GM23248 (cell line): ENCODE measurements around the gene ASAP2. TPM values are rescaled to one million over a fixed set of nuclear protein-coding genes. Genes with fewer than 3 reads are reported as not detected.
A peak's percentile ranks its signal among the peaks of the same experiment; 100 is the strongest.

Experiments
- DNase-seq: peaks from one replicate; pipeline ENCODE4 v3.0.0-alpha.2; 2015
- H2AFZ ChIP-seq: fragments of 200-600 bp; sonication (generic); 2 replicates; pipeline ENCODE4 v1.6.1; 2016; ENCODE audit warnings: antibody characterized with exemption
- H3F3A ChIP-seq: fragments of 200-600 bp; sonication (generic); 2 replicates; pipeline ENCODE4 v1.6.1; 2016; ENCODE audit warnings: mild to moderate bottlenecking, antibody characterized with exemption, mixed run types; ENCODE audit not compliant: insufficient read depth
- H3K27ac ChIP-seq: fragments of 200-600 bp; sonication (generic); 2 replicates; pipeline ENCODE4 v1.5.1; 2016; ENCODE audit warnings: mild to moderate bottlenecking
- H3K27me3 ChIP-seq: fragments of 200-600 bp; sonication (generic); replicated peaks from 2 replicates; pipeline ENCODE4 v1.6.1; 2016; ENCODE audit warnings: mild to moderate bottlenecking; ENCODE audit not compliant: insufficient read depth
- H3K36me3 ChIP-seq: fragments of 200-600 bp; sonication (generic); 2 replicates; pipeline ENCODE4 v1.6.1; 2016; ENCODE audit warnings: low read depth, mild to moderate bottlenecking
- H3K4me1 ChIP-seq: fragments of 200-600 bp; sonication (generic); 2 replicates; pipeline ENCODE4 v1.6.1; 2016; ENCODE audit warnings: mild to moderate bottlenecking; ENCODE audit not compliant: insufficient read depth
- H3K4me2 ChIP-seq: fragments of 200-600 bp; sonication (generic); one replicate; pipeline ENCODE4 v1.6.1; 2016; ENCODE audit warnings: mild to moderate bottlenecking; ENCODE audit not compliant: unreplicated experiment
- H3K4me3 ChIP-seq: fragments of 200-600 bp; sonication (generic); 2 replicates; pipeline ENCODE4 v1.5.1; 2016; ENCODE audit warnings: mild to moderate bottlenecking
- H3K79me2 ChIP-seq: fragments of 200-600 bp; sonication (generic); 2 replicates; pipeline ENCODE4 v1.6.1; 2016; ENCODE audit warnings: mild to moderate bottlenecking; ENCODE audit not compliant: insufficient read depth
- H3K9ac ChIP-seq: fragments of 200-600 bp; sonication (generic); 2 replicates; pipeline ENCODE4 v1.6.1; 2016; ENCODE audit warnings: mild to moderate bottlenecking
- H3K9me2 ChIP-seq: fragments of 200-600 bp; sonication (generic); 2 replicates; pipeline ENCODE4 v1.6.1; 2016; ENCODE audit warnings: mixed run types, mild to moderate bottlenecking, moderate library complexity; ENCODE audit not compliant: insufficient read depth
- H3K9me3 ChIP-seq: fragments of 200-600 bp; sonication (generic); one replicate; pipeline ENCODE4 v1.6.1; 2017; ENCODE audit warnings: low read depth
- H4K20me1 ChIP-seq: fragments of 200-600 bp; sonication (generic); 2 replicates; pipeline ENCODE4 v1.6.0; 2016; ENCODE audit not compliant: insufficient read depth
- EZH2 ChIP-seq: fragments of 200-600 bp; sonication (generic); IDR thresholded peaks from 2 replicates; pipeline ENCODE4 v1.6.1; 2018; ENCODE audit warnings: antibody characterized with exemption, mild to moderate bottlenecking; ENCODE audit not compliant: insufficient read depth, poor library complexity, severe bottlenecking
- EZH2phosphoT487 ChIP-seq: fragments of 200-600 bp; sonication (generic); IDR thresholded peaks from 2 replicates; pipeline ENCODE4 v1.6.1; 2018; ENCODE audit warnings: antibody characterized with exemption, moderate library complexity, mild to moderate bottlenecking, low read depth; ENCODE audit not compliant: insufficient read depth
- WGBS, 2 experiments: methylation state at CpG; one replicate each; pipeline ENCODE4 v1.1.6; 2015 to 2017; ENCODE audit warnings: low lambda C conversion rate in 2 of 2, low coverage in 1 of 2; ENCODE audit errors: missing lambda C conversion rate in 2 of 2; 5-methylcytosine and 5-hydroxymethylcytosine counted together
- in situ Hi-C: fragments of 300-500 bp; cut with MboI; formaldehyde crosslinking; loops from 2 replicates; pipeline ENCODE4 v1.15.0; 2020
- polyA plus RNA-seq: library from polyadenylated mRNA; unstranded; fragments of >200 nt; fragmentation: Nextera tagmentation; extraction: Ambion mirVana; gene quantifications from 2 replicates; pipeline ENCODE4 v1.2.1, GENCODE V29; 2016
- total RNA-seq: library from RNA; depleted of rRNA; stranded (reverse); fragments of >200 nt; shearing (Covaris generic); gene quantifications from 2 replicates; pipeline ENCODE4 v1.2.3, GENCODE V29; 2014

Gene ASAP2
- total and polyA plus RNA-seq, 2 experiments from 2014 or later, result 8.8 to 49.6 TPM

DNA sequence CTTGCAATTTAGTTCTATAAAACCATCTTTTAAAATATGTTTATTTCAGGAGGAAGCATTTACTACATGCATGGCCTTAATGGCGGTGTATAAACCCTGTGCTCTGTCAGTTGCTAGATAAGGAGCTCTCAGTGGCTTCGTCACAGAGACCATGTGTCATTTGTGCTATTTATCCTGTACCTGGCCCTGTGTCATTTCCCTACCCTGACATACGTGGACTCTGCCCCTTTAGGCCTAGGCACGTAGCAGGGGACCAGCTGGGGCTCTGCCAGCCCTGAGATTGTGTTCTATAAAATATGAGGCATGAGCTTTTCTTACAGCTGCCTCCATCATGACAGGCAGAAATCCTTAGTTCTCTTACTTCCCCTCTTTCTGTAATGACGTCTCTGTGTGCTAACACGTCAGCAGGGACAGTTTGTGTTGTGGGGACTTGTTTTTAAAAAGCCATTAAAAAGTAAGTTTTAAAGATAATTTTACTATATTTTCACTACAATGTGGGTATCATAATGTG, 128.8 kb downstream of the ASAP2 start:
- in situ Hi-C loops, result loop anchor here (10.0 kb wide), 1 partner anchor 131 kb away; the partner anchor contains the start of gene ASAP2
- H3K79me2 ChIP-seq, result peaks cover 56% of the 10 kb centered on the region
- DNase-seq, result no peak

DNA sequence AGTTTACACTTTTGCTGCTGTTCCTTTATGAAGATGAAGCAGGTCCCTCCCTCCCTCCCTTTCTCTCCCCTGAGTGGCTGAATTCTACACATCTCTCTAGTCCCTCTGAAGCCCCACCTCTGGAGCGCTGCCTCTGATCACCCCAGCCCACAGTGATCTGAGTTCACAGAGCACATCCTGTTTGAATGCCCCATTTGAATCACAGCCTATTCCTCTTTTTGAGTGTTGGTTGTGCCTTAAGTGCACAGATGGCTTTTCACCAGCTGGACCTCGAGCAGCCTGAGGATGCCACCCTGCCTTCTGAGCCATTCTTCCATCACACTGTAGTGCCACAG, 129.6 kb downstream of the ASAP2 start:
- H3K27ac ChIP-seq, result no peak overlapping the region
- peaks cover 36% of the 10 kb centered on the region for H3K36me3 ChIP-seq
- H3K4me2 ChIP-seq, result no peak overlapping the region
- no peaks in the 10 kb centered on the region for H3K27me3 ChIP-seq
- 70 to 72% methylated on average over 2 of the region's 2 CpGs for WGBS, 2 experiments
- H3K4me3 ChIP-seq, result no peak overlapping the region
- peaks cover 15% of the 10 kb centered on the region for H3K4me1 ChIP-seq
- peaks cover 50% of the 10 kb centered on the region for H3F3A ChIP-seq
- DNase-seq, result no peak
- H3K9me2 ChIP-seq, result no peaks in the 10 kb centered on the region
- H3K9me3 ChIP-seq, result no peaks in the 10 kb centered on the region
- H2AFZ ChIP-seq, result no peak overlapping the region
- in situ Hi-C loops, result loop anchor here (10.0 kb wide), 1 partner anchor 131 kb away; the partner anchor contains the start of gene ASAP2
- H3K9ac ChIP-seq, result no peak overlapping the region
- TF ChIP-seq EZH2phosphoT487 (no peak), EZH2 (no peak)
- H3K79me2 ChIP-seq, result peaks cover 50% of the 10 kb centered on the region
- no peaks in the 10 kb centered on the region for H4K20me1 ChIP-seq

More for the DNA sequence above, 128.8 kb downstream of the ASAP2 start:
- Histone ChIP-seq H3K36me3 (peaks cover 34% of the 10 kb centered on the region), H3K9ac (no peak overlapping the region), H3K9me2 (no peaks in the 10 kb centered on the region), H3K4me1 (peaks cover 15% of the 10 kb centered on the region), H3K27me3 (no peaks in the 10 kb centered on the region), H3K4me3 (no peak overlapping the region), H4K20me1 (no peaks in the 10 kb centered on the region), H3K9me3 (no peaks in the 10 kb centered on the region), H3K4me2 (no peak overlapping the region), H3K27ac (no peak overlapping the region), H3F3A (peaks cover 50% of the 10 kb centered on the region), H2AFZ (no peak overlapping the region)
- WGBS, 2 experiments, result 95 to 97% methylated on average over 6 of the region's 6 CpGs
- TF ChIP-seq EZH2, result no peak
- no peak for TF ChIP-seq EZH2phosphoT487

DNA sequence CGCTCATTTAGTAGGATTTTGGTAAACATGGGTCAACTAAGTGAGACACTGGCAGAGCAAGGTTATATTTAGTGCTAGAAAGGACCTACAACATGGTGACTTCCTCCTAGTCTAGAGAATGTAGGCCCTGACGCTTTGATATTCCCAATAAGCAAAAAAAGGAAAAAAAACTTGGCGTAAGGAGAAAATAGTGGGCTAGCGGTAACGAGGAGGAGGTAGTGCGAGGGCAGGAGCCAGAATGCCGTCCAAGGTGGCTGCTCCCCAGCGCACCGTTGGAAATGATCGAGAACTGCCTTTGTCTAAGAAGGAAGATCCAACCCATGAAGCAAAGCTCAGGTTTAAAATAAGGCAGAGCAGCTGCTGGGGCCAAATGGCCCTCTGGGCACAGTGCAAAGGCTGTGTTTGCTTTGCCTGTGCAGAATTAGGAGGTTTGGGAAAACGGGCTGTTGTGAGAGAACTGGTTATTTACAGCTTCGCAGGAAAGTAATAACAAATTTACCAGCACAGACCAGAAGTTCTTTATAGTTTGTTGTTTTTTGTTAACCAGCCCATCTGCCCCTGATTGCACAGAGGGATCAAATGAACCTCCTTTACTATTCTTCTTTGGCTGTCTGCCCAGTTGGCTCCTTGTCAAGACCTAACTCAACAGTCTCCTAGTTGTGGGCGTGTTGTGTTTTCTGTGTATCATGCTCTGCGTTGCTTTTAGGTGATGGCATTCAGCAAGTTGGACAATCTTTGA, 130.1 kb downstream of the ASAP2 start:
- no peak overlapping the region for H2AFZ ChIP-seq
- no peaks in the 10 kb centered on the region for H4K20me1 ChIP-seq
- H3K4me3 ChIP-seq, result no peak overlapping the region
- peaks cover 36% of the 10 kb centered on the region for H3K36me3 ChIP-seq
- peaks cover 50% of the 10 kb centered on the region for H3F3A ChIP-seq
- DNase-seq, result peak; percentile 87
- H3K4me2 ChIP-seq, result no peak overlapping the region
- H3K9ac ChIP-seq, result no peak overlapping the region
- WGBS, 2 experiments, result 80% methylated on average over 14 of the region's 14 CpGs
- no peaks in the 10 kb centered on the region for H3K9me3 ChIP-seq
- no peaks in the 10 kb centered on the region for H3K9me2 ChIP-seq
- in situ Hi-C loops, result loop anchor here (10.0 kb wide), 1 partner anchor 132 kb away; the partner anchor contains the start of gene ASAP2
- H3K79me2 ChIP-seq, result peaks cover 50% of the 10 kb centered on the region
- peak overlapping the region; percentile 36; the same call in 1 of the 2 replicates for H3K27ac ChIP-seq
- H3K27me3 ChIP-seq, result no peaks in the 10 kb centered on the region
- peaks cover 15% of the 10 kb centered on the region for H3K4me1 ChIP-seq
- no peak for TF ChIP-seq EZH2
- no peak for TF ChIP-seq EZH2phosphoT487

DNA sequence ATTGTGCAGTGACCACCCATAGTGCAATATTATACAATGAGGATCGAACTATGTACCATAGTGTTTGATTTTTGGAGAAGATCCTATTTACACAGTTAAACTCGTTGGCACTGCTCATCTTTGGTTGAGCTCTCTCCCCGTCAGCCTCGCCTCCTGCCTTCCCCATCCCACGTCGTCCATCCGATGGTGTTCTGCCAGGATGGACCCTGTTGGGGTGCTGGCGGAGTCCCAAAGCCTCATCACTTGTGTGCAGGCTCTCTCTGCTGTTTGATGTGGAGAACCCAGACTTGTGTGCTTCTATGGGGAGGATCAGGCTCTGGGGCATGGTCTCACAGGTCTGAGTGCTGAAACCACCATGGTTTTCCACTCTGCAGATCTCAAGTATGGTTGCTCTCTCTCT, 131.3 kb downstream of the ASAP2 start:
- H3K27me3 ChIP-seq, result no peaks in the 10 kb centered on the region
- no peak overlapping the region for H3K4me3 ChIP-seq
- peaks cover 41% of the 10 kb centered on the region for H3K79me2 ChIP-seq
- H3F3A ChIP-seq, result peaks cover 38% of the 10 kb centered on the region
- no peak overlapping the region for H2AFZ ChIP-seq
- H3K9me3 ChIP-seq, result no peaks in the 10 kb centered on the region
- peaks cover 36% of the 10 kb centered on the region for H3K36me3 ChIP-seq
- H4K20me1 ChIP-seq, result no peaks in the 10 kb centered on the region
- no peak overlapping the region for H3K4me2 ChIP-seq
- H3K4me1 ChIP-seq, result peaks cover 15% of the 10 kb centered on the region
- H3K9me2 ChIP-seq, result no peaks in the 10 kb centered on the region
- DNase-seq, result no peak
- in situ Hi-C loops, result loop anchor here (10.0 kb wide), 1 partner anchor 133 kb away; the partner anchor contains the start of gene ASAP2
- no peak for TF ChIP-seq EZH2
- H3K27ac ChIP-seq, result no peak overlapping the region
- WGBS, 2 experiments, result 95 to 96% methylated on average over 8 of the region's 8 CpGs
- no peak overlapping the region for H3K9ac ChIP-seq
